Endothelial cell of umbilical vein (primary cell): ENCODE measurements around the gene TPCN1.

ENCODE experiments used
- CTCF ChIP-seq, 2 donors: IDR thresholded peaks; 1 replicate in 1 of 2; 2 replicates in 1 of 2; pipeline ENCODE4 v1.5.1; 2011; ENCODE audit warnings: low read length in 2 of 2, mild to moderate bottlenecking in 2 of 2, moderate library complexity in 2 of 2, control low read depth in 1 of 2, inconsistent platforms in 1 of 2, low read depth in 1 of 2; ENCODE audit not compliant: insufficient read depth in 1 of 2; ENCODE audit errors: extremely low read depth in 1 of 2
- EZH2 ChIP-seq: IDR thresholded peaks from 2 replicates; pipeline ENCODE4 v1.6.1; 2012; ENCODE audit warnings: borderline replicate concordance, low read depth, mild to moderate bottlenecking, moderate library complexity, low read length, inconsistent platforms; ENCODE audit not compliant: severe bottlenecking

DNA sequence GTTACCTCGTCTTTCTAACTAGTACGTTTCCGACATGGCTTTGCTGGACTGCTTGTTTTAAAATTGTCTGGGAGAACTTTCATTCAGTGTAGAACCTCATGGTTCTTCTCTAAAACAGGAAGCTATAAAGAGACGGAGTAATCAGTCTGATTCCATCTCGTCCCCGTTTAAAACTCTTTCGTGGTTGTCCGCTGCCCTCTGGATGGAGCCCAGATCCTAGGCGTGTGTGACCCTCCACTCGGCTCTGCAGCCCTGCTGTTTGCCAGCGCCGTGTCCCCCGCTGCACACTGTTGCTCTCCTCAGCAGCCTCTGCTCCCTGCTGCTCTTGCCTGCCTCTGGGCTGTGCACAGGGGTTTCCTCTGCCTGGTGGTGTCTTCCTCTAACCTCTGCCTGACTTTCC, 63.5 kb downstream of the TPCN1 start:
- TF ChIP-seq EZH2 (no peak), CTCF (IDR thresholded peaks at IDR 0.05; ENCODE audit: extremely low read depth in 1 of 2, insufficient read depth in 1 of 2, low read depth in 1 of 2, low read length in 2 of 2) (no peak)
